ENCODE data around the gene ZSCAN23.

ZSCAN23 gene

DNA sequence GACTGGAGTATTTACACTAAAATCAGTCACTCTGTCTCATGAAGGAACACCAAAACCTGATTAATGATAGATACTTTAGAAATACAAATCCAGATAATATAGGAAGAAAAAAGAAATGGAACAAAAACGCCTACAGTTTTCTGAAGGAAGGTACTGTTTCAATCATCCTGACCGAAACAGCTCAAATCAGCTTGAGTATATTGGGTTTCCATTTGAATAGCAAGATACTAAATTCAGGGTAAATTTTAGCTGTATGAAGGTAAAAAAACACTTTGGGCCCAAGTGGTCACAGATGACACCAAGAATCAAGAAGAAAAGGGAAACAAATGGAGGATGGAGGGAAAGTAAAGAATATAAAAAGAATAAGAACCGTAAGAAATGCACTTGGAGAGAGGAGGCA, 6.9 kb downstream of the ZSCAN23 start:
- no peak overlapping the region for H4K8ac ChIP-seq (ENCODE audit: low read depth, low read length)
- H3K36me3 ChIP-seq (ENCODE audit: control insufficient read depth in 1 of 2, insufficient read depth in 2 of 2, low read length in 2 of 2): peaks cover 3 to 5% of the 10 kb centered on the region in 2 experiments
- H3K9me3 ChIP-seq (ENCODE audit: insufficient read depth, low read depth, low read length): no peaks in the 10 kb centered on the region
- no peak overlapping the region for H3K4me2 ChIP-seq (ENCODE audit: low read length)
- no peak overlapping the region for H2BK12ac ChIP-seq (ENCODE audit: low read length)
- no peaks in the 10 kb centered on the region for H3K27me3 ChIP-seq (ENCODE audit: insufficient read depth, low read length)
- no peak overlapping the region for H3K14ac ChIP-seq (ENCODE audit: low read length)
- H2AK5ac ChIP-seq (ENCODE audit: low read length): no peak overlapping the region
- no peak overlapping the region for H4K91ac ChIP-seq (ENCODE audit: low read depth, low read length)
- no peaks in the 10 kb centered on the region for H3K79me1 ChIP-seq (ENCODE audit: low read length)
- no peak overlapping the region for H2BK120ac ChIP-seq (ENCODE audit: insufficient read depth, low read length, poor library complexity)
- H3K9ac ChIP-seq (ENCODE audit: low read length): no peak overlapping the region
- no peak overlapping the region for H3K4me3 ChIP-seq (ENCODE audit: low read depth, low read length)
- no peak overlapping the region for H3K23ac ChIP-seq (ENCODE audit: low read length)
- H3K27ac ChIP-seq (ENCODE audit: low read depth, low read length): no peak overlapping the region
- WGBS (ENCODE audit: extremely low coverage, insufficient coverage, insufficient read length): no CpG with 5 or more reads among the region's 3 CpGs
- H2AFZ ChIP-seq (ENCODE audit: insufficient read depth, low read length, poor library complexity): no peak overlapping the region
- no peak overlapping the region for H3K18ac ChIP-seq (ENCODE audit: low read length)
- no peak overlapping the region for H2BK5ac ChIP-seq (ENCODE audit: low read depth, low read length, poor library complexity)
- no peak for DNase-seq
- no peak overlapping the region for H3K4ac ChIP-seq (ENCODE audit: low read depth, low read length)
- no peak overlapping the region for H4K12ac ChIP-seq (ENCODE audit: low read depth, low read length)
- no peaks in the 10 kb centered on the region for H3K4me1 ChIP-seq (ENCODE audit: control insufficient read depth in 1 of 2, insufficient read depth in 2 of 2, low read length in 2 of 2)
- H3K79me2 ChIP-seq (ENCODE audit: control insufficient read depth, insufficient read depth, low read length, poor library complexity): no peaks in the 10 kb centered on the region

DNA sequence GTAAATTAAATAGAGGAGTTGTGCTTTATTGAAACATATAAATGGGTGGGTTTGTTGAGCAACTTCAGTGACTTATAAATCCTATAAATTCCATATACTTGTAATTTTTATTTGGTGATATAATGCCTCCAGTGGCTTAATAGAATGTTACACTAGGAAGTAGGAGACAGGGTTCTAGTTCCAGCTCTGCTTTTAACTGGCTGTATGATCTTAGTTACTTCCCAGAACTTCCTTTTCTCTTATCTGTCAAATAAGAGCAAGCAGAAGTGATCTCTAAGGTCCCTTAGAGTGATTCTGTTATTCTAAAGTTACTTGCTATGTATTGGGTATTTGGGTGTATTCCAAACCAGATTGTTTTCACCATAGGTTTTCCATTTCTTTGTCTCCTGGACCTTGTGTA, 10.2 kb downstream of the ZSCAN23 start:
- Histone ChIP-seq H3K4me2 (ENCODE audit: low read length) (no peak overlapping the region), H3K27ac (ENCODE audit: low read depth, low read length) (no peak overlapping the region), H2BK120ac (ENCODE audit: insufficient read depth, low read length, poor library complexity) (no peak overlapping the region), H3K36me3 (ENCODE audit: control insufficient read depth in 1 of 2, insufficient read depth in 2 of 2, low read length in 2 of 2) (peaks cover 10 to 12% of the 10 kb centered on the region in 2 experiments), H3K4me1 (ENCODE audit: control insufficient read depth in 1 of 2, insufficient read depth in 2 of 2, low read length in 2 of 2) (no peaks in the 10 kb centered on the region), H4K8ac (ENCODE audit: low read depth, low read length) (no peak overlapping the region), H2AFZ (ENCODE audit: insufficient read depth, low read length, poor library complexity) (no peak overlapping the region), H4K91ac (ENCODE audit: low read depth, low read length) (no peak overlapping the region), H3K23ac (ENCODE audit: low read length) (no peak overlapping the region), H3K79me1 (ENCODE audit: low read length) (no peaks in the 10 kb centered on the region), H3K9me3 (ENCODE audit: insufficient read depth, low read depth, low read length) (no peaks in the 10 kb centered on the region), H3K4me3 (ENCODE audit: low read depth, low read length) (no peak overlapping the region), H4K12ac (ENCODE audit: low read depth, low read length) (no peak overlapping the region), H3K9ac (ENCODE audit: low read length) (no peak overlapping the region), H3K14ac (ENCODE audit: low read length) (no peak overlapping the region), H3K18ac (ENCODE audit: low read length) (no peak overlapping the region), H2BK12ac (ENCODE audit: low read length) (no peak overlapping the region), H3K4ac (ENCODE audit: low read depth, low read length) (no peak overlapping the region), H3K27me3 (ENCODE audit: insufficient read depth, low read length) (no peaks in the 10 kb centered on the region), H3K79me2 (ENCODE audit: control insufficient read depth, insufficient read depth, low read length, poor library complexity) (no peaks in the 10 kb centered on the region), H2BK5ac (ENCODE audit: low read depth, low read length, poor library complexity) (no peak overlapping the region), H2AK5ac (ENCODE audit: low read length) (no peak overlapping the region)
- no peak for DNase-seq

DNA sequence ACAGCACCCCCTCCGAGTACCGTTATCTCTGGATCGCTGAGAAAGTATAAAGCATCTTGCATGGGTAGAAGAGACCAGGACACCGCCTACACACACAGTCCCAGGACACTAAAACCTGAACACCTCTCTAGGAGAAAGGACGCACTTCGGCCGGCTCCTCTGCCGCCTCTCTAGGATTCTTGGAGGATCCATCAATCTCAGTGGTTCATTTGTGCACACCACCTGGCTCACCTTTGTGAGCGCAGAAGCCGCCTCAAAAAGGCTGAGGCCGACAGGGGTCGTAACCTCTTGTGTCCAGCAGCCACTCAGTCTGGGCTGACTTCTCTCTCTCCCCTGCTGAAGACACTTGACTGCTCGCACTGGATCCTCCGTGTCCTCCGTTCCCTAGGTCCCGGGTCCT, 13.5 kb downstream of the ZSCAN23 start:
- Histone ChIP-seq H2BK5ac (ENCODE audit: low read depth, low read length, poor library complexity) (no peak overlapping the region), H3K4me2 (ENCODE audit: low read length) (no peak overlapping the region), H2BK120ac (ENCODE audit: insufficient read depth, low read length, poor library complexity) (no peak overlapping the region), H3K36me3 (ENCODE audit: control insufficient read depth in 1 of 2, insufficient read depth in 2 of 2, low read length in 2 of 2) (peaks cover 9 to 12% of the 10 kb centered on the region in 2 experiments), H2BK12ac (ENCODE audit: low read length) (no peak overlapping the region), H3K79me2 (ENCODE audit: control insufficient read depth, insufficient read depth, low read length, poor library complexity) (no peaks in the 10 kb centered on the region), H3K14ac (ENCODE audit: low read length) (no peak overlapping the region), H2AFZ (ENCODE audit: insufficient read depth, low read length, poor library complexity) (no peak overlapping the region), H4K8ac (ENCODE audit: low read depth, low read length) (no peak overlapping the region), H3K79me1 (ENCODE audit: low read length) (no peaks in the 10 kb centered on the region), H3K4me3 (ENCODE audit: low read depth, low read length) (no peak overlapping the region), H3K18ac (ENCODE audit: low read length) (no peak overlapping the region), H4K91ac (ENCODE audit: low read depth, low read length) (no peak overlapping the region), H3K27me3 (ENCODE audit: insufficient read depth, low read length) (no peaks in the 10 kb centered on the region), H3K9me3 (ENCODE audit: insufficient read depth, low read depth, low read length) (peaks cover 1% of the 10 kb centered on the region), H4K12ac (ENCODE audit: low read depth, low read length) (no peak overlapping the region), H3K4ac (ENCODE audit: low read depth, low read length) (no peak overlapping the region), H3K4me1 (ENCODE audit: control insufficient read depth in 1 of 2, insufficient read depth in 2 of 2, low read length in 2 of 2) (no peaks in the 10 kb centered on the region), H3K23ac (ENCODE audit: low read length) (no peak overlapping the region), H3K9ac (ENCODE audit: low read length) (no peak overlapping the region), H3K27ac (ENCODE audit: low read depth, low read length) (no peak overlapping the region), H2AK5ac (ENCODE audit: low read length) (no peak overlapping the region)
- no peak for DNase-seq
- no CpG with 5 or more reads among the region's 16 CpGs for WGBS (ENCODE audit: extremely low coverage, insufficient coverage, insufficient read length)

DNA sequence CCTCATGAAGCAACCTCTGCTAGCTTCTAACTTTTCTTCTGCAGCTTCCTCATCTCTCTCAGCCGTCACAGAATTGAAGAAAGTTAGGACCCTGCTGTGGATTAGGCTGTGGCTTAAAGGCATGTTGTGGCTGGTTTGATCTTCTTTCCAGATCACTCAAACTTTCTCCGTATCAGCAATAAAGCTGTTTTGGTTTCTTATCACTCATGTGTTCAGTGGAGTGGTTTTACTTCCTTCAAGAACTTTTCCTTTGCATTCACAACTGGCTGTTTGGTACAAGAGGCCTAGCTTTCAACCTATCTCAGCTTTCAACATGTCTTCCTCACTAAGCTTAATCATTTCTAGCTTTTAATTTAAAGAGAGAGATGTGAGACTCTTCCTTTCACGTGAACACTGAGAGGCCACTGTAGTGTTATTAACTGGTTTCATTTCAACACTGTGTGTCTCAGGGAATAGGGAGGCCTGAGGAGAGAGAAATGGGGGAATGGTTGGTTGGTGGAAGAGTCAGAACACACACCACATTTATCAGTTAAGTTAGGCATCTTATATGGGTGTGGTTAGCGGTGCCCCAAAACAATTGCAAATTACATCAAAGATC, 17.2 kb downstream of the ZSCAN23 start:
- Histone ChIP-seq H4K12ac (ENCODE audit: low read depth, low read length) (no peak overlapping the region), H3K27me3 (ENCODE audit: insufficient read depth, low read length) (no peaks in the 10 kb centered on the region), H3K36me3 (ENCODE audit: control insufficient read depth in 1 of 2, insufficient read depth in 2 of 2, low read length in 2 of 2) (peaks cover 6 to 11% of the 10 kb centered on the region in 2 experiments), H4K91ac (ENCODE audit: low read depth, low read length) (no peak overlapping the region), H2AK5ac (ENCODE audit: low read length) (no peak overlapping the region), H3K4me2 (ENCODE audit: low read length) (no peak overlapping the region), H2AFZ (ENCODE audit: insufficient read depth, low read length, poor library complexity) (no peak overlapping the region), H3K79me2 (ENCODE audit: control insufficient read depth, insufficient read depth, low read length, poor library complexity) (no peaks in the 10 kb centered on the region), H3K9me3 (ENCODE audit: insufficient read depth, low read depth, low read length) (peaks cover 1% of the 10 kb centered on the region), H4K8ac (ENCODE audit: low read depth, low read length) (no peak overlapping the region), H3K18ac (ENCODE audit: low read length) (no peak overlapping the region), H3K79me1 (ENCODE audit: low read length) (no peaks in the 10 kb centered on the region), H3K4ac (ENCODE audit: low read depth, low read length) (no peak overlapping the region), H2BK120ac (ENCODE audit: insufficient read depth, low read length, poor library complexity) (no peak overlapping the region), H3K4me1 (ENCODE audit: control insufficient read depth in 1 of 2, insufficient read depth in 2 of 2, low read length in 2 of 2) (no peaks in the 10 kb centered on the region), H3K27ac (ENCODE audit: low read depth, low read length) (no peak overlapping the region), H2BK5ac (ENCODE audit: low read depth, low read length, poor library complexity) (no peak overlapping the region), H3K14ac (ENCODE audit: low read length) (no peak overlapping the region), H3K4me3 (ENCODE audit: low read depth, low read length) (no peak overlapping the region), H3K23ac (ENCODE audit: low read length) (no peak overlapping the region), H2BK12ac (ENCODE audit: low read length) (no peak overlapping the region), H3K9ac (ENCODE audit: low read length) (no peak overlapping the region)
- no CpG with 5 or more reads among the region's 4 CpGs for WGBS (ENCODE audit: extremely low coverage, insufficient coverage, insufficient read length)
- DNase-seq: no peak
